IMR-90 (cell line): ENCODE measurements around the gene GALNT12. TPM values are rescaled to one million over a fixed set of nuclear protein-coding genes. Genes with fewer than 3 reads are reported as not detected.
A peak's percentile ranks its signal among the peaks of the same experiment; 100 is the strongest.

Experiments used
- ATAC-seq: fragments of 200-7000 bp; cut with Tn5 transposase; 2 replicates; pipeline ENCODE4 v1.9.1; 2020; ENCODE audit warnings: low read depth, mild to moderate bottlenecking, moderate library complexity
- BruUV-seq: library from RNA; stranded (reverse); fragments of 400-500 nt; replicated peaks from 2 replicates; lab custom pipeline; 2021; lab: Mats Ljungman, UMichigan
- CTCF ChIA-PET: fragments of 300-600 bp; formaldehyde crosslinking; extraction: SDS; loops from one replicate; lab custom pipeline; 2021; ENCODE audit warnings: antibody characterized with exemption; lab: Yijun Ruan, JAX
- POLR2A ChIA-PET: fragments of 300-600 bp; sonication (Branson Sonifier 250); formaldehyde crosslinking; loops from one replicate; lab custom pipeline; 2022; ENCODE audit warnings: antibody characterized with exemption; ENCODE audit not compliant: unreplicated experiment; lab: Charles Lee
- DNase-seq: peaks from one replicate; pipeline ENCODE4 v3.0.0; 2013
- H2AFZ ChIP-seq: replicated peaks from 2 replicates; pipeline ENCODE3; 2013; ENCODE audit warnings: low read length, mild to moderate bottlenecking; ENCODE audit not compliant: poor library complexity
- H2AK5ac ChIP-seq: 2 replicates; pipeline ENCODE4 v1.6.1; 2013; ENCODE audit warnings: low read depth, low read length, inconsistent platforms
- H2AK9ac ChIP-seq: replicated peaks from 2 replicates; pipeline ENCODE3; 2013; ENCODE audit warnings: mild to moderate bottlenecking, low read depth, low read length, moderate library complexity; ENCODE audit not compliant: poor library complexity
- H2BK120ac ChIP-seq: 2 replicates; pipeline ENCODE4 v1.6.1; 2013; ENCODE audit warnings: low read depth, low read length, inconsistent platforms
- H2BK15ac ChIP-seq: 3 replicates; pipeline ENCODE4 v1.6.1; 2013; ENCODE audit warnings: low read depth, low read length, inconsistent platforms
- H2BK20ac ChIP-seq: 2 replicates; pipeline ENCODE4 v1.6.1; 2013; ENCODE audit warnings: low read depth, mild to moderate bottlenecking, inconsistent platforms, low read length, moderate library complexity
- H2BK5ac ChIP-seq: 2 replicates; pipeline ENCODE4 v1.6.1; 2013; ENCODE audit warnings: mild to moderate bottlenecking, low read depth, low read length, inconsistent platforms; ENCODE audit not compliant: poor library complexity, severe bottlenecking
- H3K14ac ChIP-seq: replicated peaks from 2 replicates; pipeline ENCODE4 v1.6.1; 2013; ENCODE audit warnings: low read depth, low read length, inconsistent platforms
- H3K18ac ChIP-seq: 2 replicates; pipeline ENCODE4 v1.6.1; 2013; ENCODE audit warnings: low read depth, low read length, control low read depth
- H3K23ac ChIP-seq: 2 replicates; pipeline ENCODE4 v1.6.1; 2013; ENCODE audit warnings: low read depth, low read length, inconsistent platforms
- H3K27ac ChIP-seq: 2 replicates; pipeline ENCODE4 v1.5.1; 2013; ENCODE audit warnings: mild to moderate bottlenecking, control low read depth, low read length; ENCODE audit not compliant: insufficient read depth
- H3K27me3 ChIP-seq: 2 replicates; pipeline ENCODE4 v1.6.1; 2013; ENCODE audit warnings: low read length; ENCODE audit not compliant: control insufficient read depth, insufficient read depth
- H3K36me3 ChIP-seq: 2 replicates; pipeline ENCODE4 v1.6.1; 2013; ENCODE audit warnings: low read length, mixed read lengths; ENCODE audit not compliant: control insufficient read depth, insufficient read depth
- H3K4ac ChIP-seq: 2 replicates; pipeline ENCODE4 v1.6.1; 2013; ENCODE audit warnings: low read depth, low read length, inconsistent platforms
- H3K4me1 ChIP-seq: 2 replicates; pipeline ENCODE4 v1.6.1; 2013; ENCODE audit warnings: low read length, mixed read lengths; ENCODE audit not compliant: control insufficient read depth, insufficient read depth
- H3K4me2 ChIP-seq: 2 replicates; pipeline ENCODE4 v1.6.1; 2013; ENCODE audit warnings: low read depth, mild to moderate bottlenecking, control low read depth, low read length, moderate library complexity
- H3K4me3 ChIP-seq: 2 replicates; pipeline ENCODE4 v1.5.1; 2013; ENCODE audit warnings: low read depth, mild to moderate bottlenecking, control low read depth, low read length, moderate library complexity; ENCODE audit not compliant: insufficient read depth
- H3K56ac ChIP-seq: 2 replicates; pipeline ENCODE4 v1.6.1; 2013; ENCODE audit warnings: low read length, inconsistent platforms; ENCODE audit not compliant: insufficient read depth; ENCODE audit errors: extremely low read depth
- H3K79me1 ChIP-seq, 2 experiments: 2 replicates each; pipeline ENCODE4 v1.6.1; 2013; ENCODE audit warnings: low read length in 2 of 2, inconsistent platforms in 1 of 2, low read depth in 1 of 2
- H3K9ac ChIP-seq: 2 replicates; pipeline ENCODE4 v1.6.1; 2013; ENCODE audit warnings: low read depth, low read length, control low read depth
- H3K9me1 ChIP-seq: 2 replicates; pipeline ENCODE4 v1.6.1; 2013; ENCODE audit warnings: low read length, inconsistent platforms; ENCODE audit not compliant: insufficient read depth
- H3K9me3 ChIP-seq: 2 replicates; pipeline ENCODE4 v1.6.1; 2013; ENCODE audit warnings: low read length; ENCODE audit not compliant: control insufficient read depth, insufficient read depth
- H4K20me1 ChIP-seq: 2 replicates; pipeline ENCODE4 v1.6.1; 2013; ENCODE audit warnings: low read length, inconsistent platforms; ENCODE audit not compliant: insufficient read depth
- H4K5ac ChIP-seq: 2 replicates; pipeline ENCODE4 v1.6.1; 2013; ENCODE audit warnings: mild to moderate bottlenecking, low read depth, low read length, control low read depth
- H4K8ac ChIP-seq, 2 experiments: 2 replicates each; pipeline ENCODE4 v1.6.1; 2013; ENCODE audit warnings: low read depth in 2 of 2, low read length in 2 of 2, control low read depth in 1 of 2, inconsistent platforms in 1 of 2
- H4K91ac ChIP-seq: 2 replicates; pipeline ENCODE4 v1.6.1; 2013; ENCODE audit warnings: low read depth, low read length, inconsistent platforms; ENCODE audit not compliant: insufficient read depth
- CHD1 ChIP-seq: IDR thresholded peaks from 2 replicates; pipeline ENCODE4 v1.6.1; 2012; ENCODE audit warnings: low read depth, low read length, improper control_type of control experiment
- ELK1 ChIP-seq: fragments of 150-350 bp; IDR thresholded peaks from 2 replicates; pipeline ENCODE4 v1.6.1; 2016; ENCODE audit warnings: low read depth, mild to moderate bottlenecking, low read length, moderate library complexity, borderline replicate concordance
- FOS ChIP-seq: fragments of 150-350 bp; IDR thresholded peaks from 2 replicates; pipeline ENCODE4 v1.6.1; 2016; ENCODE audit warnings: low read depth, low read length
- MAFK ChIP-seq: IDR thresholded peaks from 2 replicates; pipeline ENCODE4 v1.6.1; 2012; ENCODE audit warnings: low read depth, low read length, improper control_type of control experiment
- MXI1 ChIP-seq: IDR thresholded peaks from 2 replicates; pipeline ENCODE4 v1.6.1; 2012; ENCODE audit warnings: low read depth, mild to moderate bottlenecking, low read length, moderate library complexity, borderline replicate concordance
- RCOR1 ChIP-seq: IDR thresholded peaks from 2 replicates; pipeline ENCODE4 v1.6.1; 2012; ENCODE audit warnings: mild to moderate bottlenecking, low read length, improper control_type of control experiment; ENCODE audit not compliant: insufficient replicate concordance
- RFX5 ChIP-seq: IDR thresholded peaks from 2 replicates; pipeline ENCODE4 v1.8.0; 2012; ENCODE audit warnings: low read depth, mild to moderate bottlenecking, low read length, moderate library complexity
- WGBS, 2 experiments: methylation state at CpG; one replicate each; pipeline versions ENCODE4 v1.1.5 to v1.1.7; 2013; ENCODE audit warnings: missing lambda C conversion rate in 2 of 2; ENCODE audit not compliant: insufficient read length in 1 of 2; ENCODE audit errors: extremely low coverage in 2 of 2; 5-methylcytosine and 5-hydroxymethylcytosine counted together
- dilution Hi-C: fragments of 300-500 bp; cut with HindIII; formaldehyde crosslinking; loops from one replicate; pipeline ENCODE4 v1.14.3; 2018; ENCODE audit warnings: low sequenced_read_pairs; ENCODE audit not compliant: unreplicated experiment
- in situ Hi-C: fragments of 300-500 bp; cut with MboI; formaldehyde crosslinking; loops from 3 replicates; pipeline ENCODE4 v1.14.3; 2019; ENCODE audit warnings: low sequenced_read_pairs, inconsistent platforms, mixed read lengths
- intact Hi-C: fragments of 100-400 bp; cut with micrococcal nuclease; formaldehyde crosslinking; loops from 2 replicates; pipeline ENCODE4 v1.10.0; 2022
- polyA plus RNA-seq, 3 experiments: library from polyadenylated mRNA; depleted of rRNA; stranded (reverse); fragments of >200 nt; gene quantifications; 2 replicates each; pipeline ENCODE4 v1.2.3, GENCODE V29; 2012; ENCODE audit warnings: low replicate concordance in 1 of 3
- total RNA-seq: library from RNA; depleted of rRNA; stranded (reverse); fragments of >200 nt; gene quantifications from 2 replicates; pipeline ENCODE4 v1.2.3, GENCODE V29; 2012

Gene GALNT12
- total and polyA plus RNA-seq, 2 of the 4 experiments (the other 2 are of a cell fraction): 2.3 to 2.5 TPM

DNA sequence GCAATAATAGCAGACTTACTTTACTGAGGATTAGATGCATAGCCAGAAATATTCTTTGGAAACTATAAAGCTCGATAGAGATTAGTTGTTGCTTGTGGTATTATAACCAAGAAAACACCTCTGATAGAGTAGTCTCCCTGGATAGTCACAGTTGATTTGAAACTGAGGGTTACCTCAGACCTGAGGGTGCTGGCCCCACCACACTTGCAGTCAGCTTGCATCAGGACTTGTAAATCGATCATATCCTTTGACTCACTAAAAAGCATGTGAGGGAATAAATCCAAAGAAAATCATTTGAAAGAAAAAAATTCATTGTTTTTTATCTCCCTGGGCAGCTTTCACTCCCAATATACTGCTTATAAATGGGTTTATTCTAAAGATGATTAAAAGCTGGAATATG lies 39.4 kb downstream of the GALNT12 start:
- H4K8ac ChIP-seq: no peak overlapping the region
- H3K18ac ChIP-seq: no peak overlapping the region
- no peak overlapping the region for H3K56ac ChIP-seq
- H3K4ac ChIP-seq: no peak overlapping the region
- no peak overlapping the region for H2BK5ac ChIP-seq
- dilution Hi-C loops: loop anchor here (25.0 kb wide), 1 partner anchor 290 kb away; no protein-coding TSS in a partner anchor
- ATAC-seq (no peak), DNase-seq (peak; percentile 50)
- H4K5ac ChIP-seq: no peak overlapping the region
- ChIA-PET CTCF (interaction anchor here (1.4 to 1.8 kb wide), 3 partner anchors 10 to 294 kb away, joined by 3 to 6 read pairs (median 4); no protein-coding TSS in a partner anchor), POLR2A (no interaction called here)
- peaks cover 6% of the 10 kb centered on the region; the same call in 1 of the 2 replicates for H3K27me3 ChIP-seq
- H2BK120ac ChIP-seq: no peak overlapping the region
- H3K79me1 ChIP-seq: no peaks in the 10 kb centered on the region
- BruUV-seq: no TSS peak
- TF ChIP-seq FOS (no peak), ELK1 (no peak), MXI1 (no peak), RFX5 (no peak), MAFK (no peak), RCOR1 (no peak), CHD1 (no peak)
- no peaks in the 10 kb centered on the region for H4K20me1 ChIP-seq
- H3K23ac ChIP-seq: no peak overlapping the region
- H2AK9ac ChIP-seq: no peak overlapping the region
- no peaks in the 10 kb centered on the region for H3K36me3 ChIP-seq
- no peak overlapping the region for H3K4me2 ChIP-seq
- no CpG with 5 or more reads among the region's 2 CpGs for WGBS, 2 experiments
- no peak overlapping the region for H2AFZ ChIP-seq
- H3K14ac ChIP-seq: no peak overlapping the region
- no peak overlapping the region for H3K27ac ChIP-seq
- no peak overlapping the region for H3K9ac ChIP-seq
- peaks cover 3% of the 10 kb centered on the region; the same call in 1 of the 2 replicates for H3K9me1 ChIP-seq
- H3K4me3 ChIP-seq: no peak overlapping the region
- H2BK20ac ChIP-seq: no peak overlapping the region
- H3K9me3 ChIP-seq: no peaks in the 10 kb centered on the region
- intact Hi-C loops: no loop called here
- in situ Hi-C loops: no loop called here
- no peak overlapping the region for H2BK15ac ChIP-seq
- H4K91ac ChIP-seq: no peak overlapping the region
- H2AK5ac ChIP-seq: no peak overlapping the region
- H3K4me1 ChIP-seq: peaks cover 5% of the 10 kb centered on the region
